Measurements from ENCODE around the gene EHD2.
"Not testable (repeated sequence)": the region's sequence is repeated elsewhere in the genome, so short reads cannot be mapped to it uniquely, and the experiment has no call there.

Gene EHD2

GRCh38 chr19:47718415-47719046 is 5.3 kb downstream of the EHD2 start:
- not testable (repeated sequence) for DNase-seq

- no peak for DNase-seq
Measured at GRCh38 chr19:47719047-47719859, 6.0 kb downstream of the EHD2 start.

- no peak for DNase-seq
Measured at GRCh38 chr19:47720669-47721422, 7.6 kb downstream of the EHD2 start.

GRCh38 chr19:47723581-47723940 is 10.3 kb downstream of the EHD2 start:
- DNase-seq = no peak

- no peak for DNase-seq
Measured at GRCh38 chr19:47725759-47726401, 12.7 kb downstream of the EHD2 start.

- DNase-seq = no peak
Measured at GRCh38 chr19:47726467-47726866, 13.2 kb downstream of the EHD2 start.

GRCh38 chr19:47728295-47728694 is 15.1 kb downstream of the EHD2 start:
- DNase-seq = not testable (repeated sequence)

- DNase-seq = no peak
Measured at GRCh38 chr19:47729468-47729798, 16.2 kb downstream of the EHD2 start.

- DNase-seq = peak; percentile 39
Measured at GRCh38 chr19:47729799-47730520, 16.7 kb downstream of the EHD2 start.

- no peak for DNase-seq
Measured at GRCh38 chr19:47730521-47730889, 17.3 kb downstream of the EHD2 start.

- DNase-seq = no peak
Measured at GRCh38 chr19:47730910-47731309, 17.7 kb downstream of the EHD2 start.

- DNase-seq = no peak
Measured at GRCh38 chr19:47735131-47735530, 21.9 kb downstream of the EHD2 start.

GRCh38 chr19:47740866-47741519 is 27.8 kb downstream of the EHD2 start:
- DNase-seq = no peak

GRCh38 chr19:47741544-47742140 is 28.4 kb downstream of the EHD2 start:
- no peak for DNase-seq

- DNase-seq = no peak
Measured at GRCh38 chr19:47742634-47743033, 29.4 kb downstream of the EHD2 start.

GRCh38 chr19:47745010-47745901 is 32.0 kb downstream of the EHD2 start, which contains the start of gene NOP53:
Gene NOP53 (plus strand): TSS chr19:47745546. CDS start chr19:47745560, 14 bp downstream.
- peak; percentile 96 for DNase-seq

- DNase-seq = not testable (repeated sequence)
Measured at GRCh38 chr19:47746129-47746528, 32.9 kb downstream of the EHD2 start.

GRCh38 chr19:47749326-47749725 is 36.1 kb downstream of the EHD2 start:
- no peak for DNase-seq

- no peak for DNase-seq
Measured at GRCh38 chr19:47750752-47751151, 37.5 kb downstream of the EHD2 start.

GRCh38 chr19:47752440-47753211 is 39.4 kb downstream of the EHD2 start:
- no peak for DNase-seq

Measured in activated T-cell treated with anti-CD3 and anti-CD28 coated beads, Interleukin-2, amount 50 U/mL, for 1 hour (primary cell).